Measurements from ENCODE around the gene AKAP9. TPM values are rescaled to one million over a fixed set of nuclear protein-coding genes. Genes with fewer than 3 reads are reported as not detected.

Gene AKAP9
- total and polyA plus RNA-seq, 2 donors (not counting 3 experiments of a cell fraction or from before 2014, with no cell fraction given): 9.5 to 51.6 TPM

DNA sequence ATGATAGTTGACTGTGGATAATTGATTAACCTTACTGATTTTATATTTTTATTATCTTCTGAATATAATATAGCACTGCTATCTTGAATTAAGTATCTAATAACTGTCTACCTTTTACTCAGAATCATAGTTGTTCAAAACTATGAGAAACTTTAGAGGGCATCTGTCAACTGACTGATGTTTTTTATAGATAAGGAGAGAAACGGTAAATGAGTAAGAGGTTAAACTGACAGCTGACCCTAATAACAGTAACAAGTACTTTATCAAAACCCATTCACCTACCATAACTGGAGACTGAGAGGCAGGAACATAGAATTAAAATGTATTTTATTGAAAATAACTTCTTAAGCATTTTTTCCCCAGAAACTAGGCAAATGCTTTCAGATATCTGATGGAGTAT, 131.5 kb downstream of the AKAP9 start:
- FAIRE-seq (no peak), DNase-seq (ENCODE audit: low read depth, low spot score) (peak; percentile 25)
- BruUV-seq (replicated peaks): no TSS peak
- no peaks in the 10 kb centered on the region for H3K9me1 ChIP-seq (replicated peaks; ENCODE audit: control insufficient read depth, extremely low read depth, insufficient read depth, low read length)
- ChIA-PET CTCF (interaction anchor here (0.6 to 1.5 kb wide), 2 partner anchors 15 to 42 kb away, joined by 3 read pairs; no protein-coding TSS in a partner anchor), POLR2A (no interaction called here)
- no peaks in the 10 kb centered on the region for H3K79me2 ChIP-seq (ENCODE audit: control insufficient read depth, insufficient read depth, low read length)
- TF ChIP-seq GATA2 (IDR thresholded peaks at IDR 0.05; ENCODE audit: insufficient read depth, insufficient read length, low read depth, low read length) (peak; percentile 25), EZH2 (IDR thresholded peaks at IDR 0.05; ENCODE audit: borderline replicate concordance, low read depth, low read length, severe bottlenecking) (no peak), MYC (IDR thresholded peaks at IDR 0.05; ENCODE audit: low read depth, low read length) (no peak), POLR2AphosphoS5 (IDR thresholded peaks at IDR 0.05; ENCODE audit: insufficient read depth, low read depth, low read length) (no peak)
- TF ChIP-seq, protein P1, sequence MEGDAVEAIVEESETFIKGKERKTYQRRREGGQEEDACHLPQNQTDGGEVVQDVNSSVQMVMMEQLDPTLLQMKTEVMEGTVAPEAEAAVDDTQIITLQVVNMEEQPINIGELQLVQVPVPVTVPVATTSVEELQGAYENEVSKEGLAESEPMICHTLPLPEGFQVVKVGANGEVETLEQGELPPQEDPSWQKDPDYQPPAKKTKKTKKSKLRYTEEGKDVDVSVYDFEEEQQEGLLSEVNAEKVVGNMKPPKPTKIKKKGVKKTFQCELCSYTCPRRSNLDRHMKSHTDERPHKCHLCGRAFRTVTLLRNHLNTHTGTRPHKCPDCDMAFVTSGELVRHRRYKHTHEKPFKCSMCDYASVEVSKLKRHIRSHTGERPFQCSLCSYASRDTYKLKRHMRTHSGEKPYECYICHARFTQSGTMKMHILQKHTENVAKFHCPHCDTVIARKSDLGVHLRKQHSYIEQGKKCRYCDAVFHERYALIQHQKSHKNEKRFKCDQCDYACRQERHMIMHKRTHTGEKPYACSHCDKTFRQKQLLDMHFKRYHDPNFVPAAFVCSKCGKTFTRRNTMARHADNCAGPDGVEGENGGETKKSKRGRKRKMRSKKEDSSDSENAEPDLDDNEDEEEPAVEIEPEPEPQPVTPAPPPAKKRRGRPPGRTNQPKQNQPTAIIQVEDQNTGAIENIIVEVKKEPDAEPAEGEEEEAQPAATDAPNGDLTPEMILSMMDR (IDR thresholded peaks at IDR 0.05; ENCODE audit: extremely low read depth in 1 of 2, insufficient read depth in 1 of 2, low read depth in 1 of 2, low read length in 2 of 2): no peak
- no peak overlapping the region for H3K4me3 ChIP-seq (replicated peaks in 1 of 3; ENCODE audit: insufficient read depth in 1 of 3, low read depth in 1 of 3, low read length in 3 of 3)
- peaks cover 2 to 3% of the 10 kb centered on the region in 2 experiments for H3K36me3 ChIP-seq (ENCODE audit: control insufficient read depth in 2 of 2, extremely low read depth in 1 of 2, insufficient read depth in 2 of 2, low read length in 2 of 2)
- no peak overlapping the region for H3K9ac ChIP-seq (replicated peaks; ENCODE audit: extremely low read depth, insufficient read depth, low read length)
- dilution Hi-C loops (cut with MboI; ENCODE audit: extremely low pct_ligation_motif_present, low sequenced_read_pairs): no loop called here
- no peak overlapping the region for H3K27ac ChIP-seq (ENCODE audit: insufficient read depth, low read depth, low read length)
- no peak overlapping the region for H2AFZ ChIP-seq (ENCODE audit: low read depth, low read length)
- H3K27me3 ChIP-seq (ENCODE audit: control insufficient read depth in 2 of 2, insufficient read depth in 2 of 2, low read length in 2 of 2): no peaks in the 10 kb centered on the region
- no peaks in the 10 kb centered on the region for H4K20me1 ChIP-seq (replicated peaks; ENCODE audit: control insufficient read depth, extremely low read depth, insufficient read depth, low read length)
- H3K4me2 ChIP-seq (ENCODE audit: insufficient read depth, low read length): no peak overlapping the region
- peaks cover 7% of the 10 kb centered on the region for H3K4me1 ChIP-seq (ENCODE audit: control insufficient read depth, extremely low read depth, insufficient read depth, low read length)
- H3K9me3 ChIP-seq (replicated peaks; ENCODE audit: control insufficient read depth, insufficient read depth, low read length): no peaks in the 10 kb centered on the region
- intact Hi-C loops (cut with micrococcal nuclease): no loop called here

DNA sequence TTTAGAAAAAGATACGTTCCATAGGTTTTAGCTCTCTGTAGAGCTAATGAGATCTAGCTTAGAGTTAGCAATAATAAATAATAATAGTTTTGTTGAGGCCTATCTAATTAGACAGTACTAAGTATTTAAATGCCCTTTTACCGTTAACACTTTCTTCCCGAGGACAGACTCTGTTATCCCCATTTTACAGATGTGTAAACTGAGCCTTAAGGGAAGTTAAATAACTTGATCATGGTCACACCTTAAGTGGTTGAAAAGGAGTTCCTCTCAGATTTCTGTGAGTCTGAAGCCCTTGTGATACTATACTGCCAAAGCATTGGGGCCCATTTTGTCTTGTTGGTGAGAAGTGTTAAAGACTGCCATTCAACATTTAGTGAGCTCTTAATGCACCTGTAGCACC, 132.0 kb downstream of the AKAP9 start:
- POLR2A ChIA-PET: no interaction called here
- Histone ChIP-seq H3K4me3 (replicated peaks in 1 of 3; ENCODE audit: insufficient read depth in 1 of 3, low read depth in 1 of 3, low read length in 3 of 3) (no peak overlapping the region), H3K9me1 (replicated peaks; ENCODE audit: control insufficient read depth, extremely low read depth, insufficient read depth, low read length) (no peaks in the 10 kb centered on the region), H3K9ac (replicated peaks; ENCODE audit: extremely low read depth, insufficient read depth, low read length) (no peak overlapping the region), H3K27ac (ENCODE audit: insufficient read depth, low read depth, low read length) (no peak overlapping the region), H4K20me1 (replicated peaks; ENCODE audit: control insufficient read depth, extremely low read depth, insufficient read depth, low read length) (no peaks in the 10 kb centered on the region), H3K36me3 (ENCODE audit: control insufficient read depth in 2 of 2, extremely low read depth in 1 of 2, insufficient read depth in 2 of 2, low read length in 2 of 2) (peaks cover 2 to 6% of the 10 kb centered on the region in 2 experiments), H3K4me2 (ENCODE audit: insufficient read depth, low read length) (no peak overlapping the region), H3K79me2 (ENCODE audit: control insufficient read depth, insufficient read depth, low read length) (no peaks in the 10 kb centered on the region), H3K9me3 (replicated peaks; ENCODE audit: control insufficient read depth, insufficient read depth, low read length) (no peaks in the 10 kb centered on the region), H3K4me1 (ENCODE audit: control insufficient read depth, extremely low read depth, insufficient read depth, low read length) (peaks cover 7% of the 10 kb centered on the region), H3K27me3 (ENCODE audit: control insufficient read depth in 2 of 2, insufficient read depth in 2 of 2, low read length in 2 of 2) (no peaks in the 10 kb centered on the region), H2AFZ (ENCODE audit: low read depth, low read length) (no peak overlapping the region)
- intact Hi-C loops (cut with micrococcal nuclease) (no loop called here), dilution Hi-C loops (cut with MboI; ENCODE audit: extremely low pct_ligation_motif_present, low sequenced_read_pairs) (no loop called here)
- CTCF ChIA-PET: interaction anchor here (0.6 to 1.5 kb wide), 2 partner anchors 16 to 43 kb away, joined by 3 read pairs; no protein-coding TSS in a partner anchor
- DNase-seq (ENCODE audit: low read depth, low spot score) (no peak), FAIRE-seq (no peak)
- no TSS peak for BruUV-seq (replicated peaks)
- TF ChIP-seq EZH2 (IDR thresholded peaks at IDR 0.05; ENCODE audit: borderline replicate concordance, low read depth, low read length, severe bottlenecking): no peak
- TF ChIP-seq, protein P2, sequence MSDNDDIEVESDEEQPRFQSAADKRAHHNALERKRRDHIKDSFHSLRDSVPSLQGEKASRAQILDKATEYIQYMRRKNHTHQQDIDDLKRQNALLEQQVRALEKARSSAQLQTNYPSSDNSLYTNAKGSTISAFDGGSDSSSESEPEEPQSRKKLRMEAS (IDR thresholded peaks at IDR 0.05; ENCODE audit: insufficient read depth, insufficient read length): no peak
- no peak for TF ChIP-seq JUN (IDR thresholded peaks at IDR 0.05; ENCODE audit: borderline replicate concordance, insufficient read depth, insufficient read length, low read depth)
- TF ChIP-seq GATA2 (IDR thresholded peaks at IDR 0.05; ENCODE audit: insufficient read depth, insufficient read length, low read depth, low read length): no peak
- TF ChIP-seq POLR2AphosphoS5 (IDR thresholded peaks at IDR 0.05; ENCODE audit: insufficient read depth, low read depth, low read length): no peak
- TF ChIP-seq, protein P1 (IDR thresholded peaks at IDR 0.05; ENCODE audit: extremely low read depth in 1 of 2, insufficient read depth in 1 of 2, low read depth in 1 of 2, low read length in 2 of 2): no peak
- no peak for TF ChIP-seq FOS (IDR thresholded peaks at IDR 0.05; ENCODE audit: borderline replicate concordance, insufficient read depth, low read length)
- TF ChIP-seq POLR2A (IDR thresholded peaks at IDR 0.05; ENCODE audit: low read depth, low read length): no peak

All from endothelial cell of umbilical vein (primary cell).